Keratinocyte (primary cell): Measurements from ENCODE around the gene DCAF8L2. TPM values are rescaled to one million over a fixed set of nuclear protein-coding genes. Genes with fewer than 3 reads are reported as not detected.

Experiments used
- DNase-seq: peaks from one replicate; pipeline ENCODE4 v3.0.0-alpha.2; 2011; ENCODE audit warnings: low read depth, missing footprints, low spot score
- FAIRE-seq: peaks from 2 replicates; lab custom pipeline; 2011; peaks lifted over from hg19 to GRCh38; lab: Jason Lieb, UNC
- H2AFZ ChIP-seq: 2 replicates; pipeline ENCODE4 v1.6.0; 2012; ENCODE audit warnings: low read length, control low read depth, inconsistent platforms; ENCODE audit not compliant: control insufficient read depth
- H3K27ac ChIP-seq: 2 replicates; pipeline ENCODE4 v1.5.1; 2011; ENCODE audit warnings: low read length; ENCODE audit not compliant: control insufficient read depth, insufficient read depth
- H3K27me3 ChIP-seq: 3 replicates; pipeline ENCODE4 v1.6.0; 2011; ENCODE audit warnings: low read length; ENCODE audit not compliant: control insufficient read depth, insufficient read depth; ENCODE audit errors: extremely low read depth
- H3K36me3 ChIP-seq, 2 experiments: 2 replicates in 1 of 2; 3 replicates in 1 of 2; pipeline ENCODE4 v1.5.1; 2011; ENCODE audit warnings: low read length in 2 of 2, mild to moderate bottlenecking in 1 of 2; ENCODE audit not compliant: control insufficient read depth in 2 of 2, insufficient read depth in 2 of 2; ENCODE audit errors: extremely low read depth in 1 of 2
- H3K4me1 ChIP-seq: 3 replicates; pipeline ENCODE4 v1.5.1; 2011; ENCODE audit warnings: low read length; ENCODE audit not compliant: control insufficient read depth, insufficient read depth; ENCODE audit errors: extremely low read depth
- H3K4me2 ChIP-seq: 3 replicates; pipeline ENCODE4 v1.6.0; 2011; ENCODE audit warnings: low read depth, low read length; ENCODE audit not compliant: control insufficient read depth, insufficient read depth; ENCODE audit errors: extremely low read depth
- H3K4me3 ChIP-seq, 3 experiments: fragments of 200-600 bp in 1 of 3; sonication (generic) in 1 of 3; 2 replicates in 2 of 3; 3 replicates in 1 of 3; pipeline ENCODE4 v1.5.1; 2011 to 2016; ENCODE audit warnings: low read length in 3 of 3, mild to moderate bottlenecking in 3 of 3, control low read depth in 2 of 3, inconsistent platforms in 1 of 3, low read depth in 1 of 3, mixed read lengths in 1 of 3, mixed run types in 1 of 3, moderate library complexity in 1 of 3; ENCODE audit not compliant: control insufficient read depth in 2 of 3, insufficient read depth in 2 of 3; ENCODE audit errors: extremely low read depth in 1 of 3
- H3K79me2 ChIP-seq: 2 replicates; pipeline ENCODE4 v1.6.0; 2012; ENCODE audit warnings: low read length; ENCODE audit not compliant: control insufficient read depth, insufficient read depth
- H3K9ac ChIP-seq: 3 replicates; pipeline ENCODE4 v1.6.0; 2011; ENCODE audit warnings: low read length; ENCODE audit not compliant: control insufficient read depth, insufficient read depth; ENCODE audit errors: extremely low read depth
- H3K9me1 ChIP-seq: 3 replicates; pipeline ENCODE4 v1.6.0; 2011; ENCODE audit warnings: low read length; ENCODE audit not compliant: control insufficient read depth, insufficient read depth; ENCODE audit errors: extremely low read depth
- H3K9me3 ChIP-seq: 2 replicates; pipeline ENCODE4 v1.5.1; 2012; ENCODE audit warnings: low read depth, low read length; ENCODE audit not compliant: control insufficient read depth
- H4K20me1 ChIP-seq: 3 replicates; pipeline ENCODE4 v1.6.0; 2011; ENCODE audit warnings: low read length; ENCODE audit not compliant: control insufficient read depth, insufficient read depth; ENCODE audit errors: extremely low read depth
- CTCF ChIP-seq, 3 experiments: IDR thresholded peaks in 1 of 3; conservative IDR thresholded peaks in 1 of 3; optimal IDR thresholded peaks in 1 of 3; 2 replicates in 2 of 3; 3 replicates in 1 of 3; pipeline versions ENCODE3 to v1.5.1; 2011; ENCODE audit warnings: low read length in 3 of 3, mild to moderate bottlenecking in 3 of 3, moderate library complexity in 2 of 3, control low read depth in 1 of 3, inconsistent platforms in 1 of 3; ENCODE audit not compliant: insufficient read depth in 2 of 3; ENCODE audit errors: extremely low read depth in 1 of 3
- EZH2 ChIP-seq: IDR thresholded peaks from one replicate; pipeline ENCODE4 v1.6.1; 2012; ENCODE audit warnings: inconsistent platforms, mild to moderate bottlenecking, low read length, moderate library complexity
- dilution Hi-C: fragments of 300-500 bp; cut with MboI; formaldehyde crosslinking; loops from one replicate; pipeline ENCODE4 v1.7.0; 2020; ENCODE audit warnings: low sequenced_read_pairs; ENCODE audit not compliant: extremely low pct_ligation_motif_present
- polyA plus RNA-seq, 5 experiments: library from polyadenylated mRNA; depleted of rRNA in 3 of 5; stranded (reverse) in 3 of 5; stranded (forward) in 1 of 5; unstranded in 1 of 5; fragments of >200 nt; gene quantifications; 1 replicate in 1 of 5; 2 replicates in 3 of 5; 3 replicates in 1 of 5; pipeline versions ENCODE4 v1.2.1 to v1.2.3, GENCODE V29; 2011 to 2012; ENCODE audit warnings: missing spikeins in 2 of 5, low read depth in 1 of 5, low replicate concordance in 1 of 5

Gene DCAF8L2
- polyA plus RNA-seq, 1 donor (not counting 4 experiments of a cell fraction or from before 2014, with no cell fraction given), result not detected

DNA sequence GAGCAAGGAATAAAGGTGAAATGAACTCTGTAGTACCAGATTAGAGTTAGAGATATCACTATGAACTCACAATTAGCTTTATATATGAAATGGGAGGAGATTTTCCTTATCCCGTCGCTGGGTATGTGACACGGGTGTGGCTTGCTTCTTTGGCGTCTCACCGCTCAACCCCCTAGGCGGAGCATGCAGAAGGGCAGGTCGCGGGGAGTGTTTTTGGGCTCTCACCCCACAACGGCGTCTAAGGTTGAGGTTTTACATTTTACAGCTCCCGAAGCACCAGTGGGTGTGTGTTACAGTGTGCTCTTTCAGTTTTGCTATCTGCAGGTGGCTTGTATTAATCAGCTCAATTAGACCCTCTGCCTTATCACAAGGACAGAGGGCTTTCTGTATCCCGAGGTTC is 175.6 kb downstream of the DCAF8L2 start:
- H3K4me1 ChIP-seq, result no peaks in the 10 kb centered on the region
- DNase-seq (no peak), FAIRE-seq (no peak)
- H3K27ac ChIP-seq, result no peak overlapping the region
- dilution Hi-C loops, result no loop called here
- no peaks in the 10 kb centered on the region for H3K9me3 ChIP-seq
- no peaks in the 10 kb centered on the region for H3K9me1 ChIP-seq
- TF ChIP-seq EZH2 (no peak), CTCF (optimal IDR thresholded peaks at IDR 0.05 in 1 of 3, IDR thresholded peaks at IDR 0.05 in 1 of 3, conservative IDR thresholded peaks at IDR 0.05 in 1 of 3; ENCODE audit: extremely low read depth in 1 of 3, insufficient read depth in 2 of 3, low read length in 3 of 3) (no peak)
- no peaks in the 10 kb centered on the region for H3K27me3 ChIP-seq
- no peak overlapping the region for H3K9ac ChIP-seq
- no peak overlapping the region for H2AFZ ChIP-seq
- H3K4me2 ChIP-seq, result no peak overlapping the region
- H3K4me3 ChIP-seq, result no peak overlapping the region
- H3K36me3 ChIP-seq, result no peaks in the 10 kb centered on the region
- no peaks in the 10 kb centered on the region for H4K20me1 ChIP-seq
- H3K79me2 ChIP-seq, result no peaks in the 10 kb centered on the region

- TF ChIP-seq CTCF (optimal IDR thresholded peaks at IDR 0.05 in 1 of 3, IDR thresholded peaks at IDR 0.05 in 1 of 3, conservative IDR thresholded peaks at IDR 0.05 in 1 of 3; ENCODE audit: extremely low read depth in 1 of 3, insufficient read depth in 2 of 3, low read length in 3 of 3), result no peak
- TF ChIP-seq EZH2, result no peak
- no peak overlapping the region for H3K9ac ChIP-seq
- H3K27me3 ChIP-seq, result no peaks in the 10 kb centered on the region
- no peak overlapping the region for H3K27ac ChIP-seq
- no peak overlapping the region for H2AFZ ChIP-seq
- no peak overlapping the region for H3K4me2 ChIP-seq
- FAIRE-seq (no peak), DNase-seq (no peak)
- no peak overlapping the region for H3K4me3 ChIP-seq
- H3K4me1 ChIP-seq, result no peaks in the 10 kb centered on the region
- no peaks in the 10 kb centered on the region for H3K36me3 ChIP-seq
- H3K9me3 ChIP-seq, result no peaks in the 10 kb centered on the region
- dilution Hi-C loops, result no loop called here
- H3K9me1 ChIP-seq, result no peaks in the 10 kb centered on the region
- no peaks in the 10 kb centered on the region for H3K79me2 ChIP-seq
- H4K20me1 ChIP-seq, result no peaks in the 10 kb centered on the region
Observed at GRCh38 chrX:27767387-27767786, 177.2 kb downstream of the DCAF8L2 start.
